G401.6 (cell line): ENCODE results near the gene CARNS1.

Experiments
- FAIRE-seq: peaks from 2 replicates; lab custom pipeline; 2012; peaks lifted over from hg19 to GRCh38; lab: Jason Lieb, UNC

CARNS1 gene, protein sequence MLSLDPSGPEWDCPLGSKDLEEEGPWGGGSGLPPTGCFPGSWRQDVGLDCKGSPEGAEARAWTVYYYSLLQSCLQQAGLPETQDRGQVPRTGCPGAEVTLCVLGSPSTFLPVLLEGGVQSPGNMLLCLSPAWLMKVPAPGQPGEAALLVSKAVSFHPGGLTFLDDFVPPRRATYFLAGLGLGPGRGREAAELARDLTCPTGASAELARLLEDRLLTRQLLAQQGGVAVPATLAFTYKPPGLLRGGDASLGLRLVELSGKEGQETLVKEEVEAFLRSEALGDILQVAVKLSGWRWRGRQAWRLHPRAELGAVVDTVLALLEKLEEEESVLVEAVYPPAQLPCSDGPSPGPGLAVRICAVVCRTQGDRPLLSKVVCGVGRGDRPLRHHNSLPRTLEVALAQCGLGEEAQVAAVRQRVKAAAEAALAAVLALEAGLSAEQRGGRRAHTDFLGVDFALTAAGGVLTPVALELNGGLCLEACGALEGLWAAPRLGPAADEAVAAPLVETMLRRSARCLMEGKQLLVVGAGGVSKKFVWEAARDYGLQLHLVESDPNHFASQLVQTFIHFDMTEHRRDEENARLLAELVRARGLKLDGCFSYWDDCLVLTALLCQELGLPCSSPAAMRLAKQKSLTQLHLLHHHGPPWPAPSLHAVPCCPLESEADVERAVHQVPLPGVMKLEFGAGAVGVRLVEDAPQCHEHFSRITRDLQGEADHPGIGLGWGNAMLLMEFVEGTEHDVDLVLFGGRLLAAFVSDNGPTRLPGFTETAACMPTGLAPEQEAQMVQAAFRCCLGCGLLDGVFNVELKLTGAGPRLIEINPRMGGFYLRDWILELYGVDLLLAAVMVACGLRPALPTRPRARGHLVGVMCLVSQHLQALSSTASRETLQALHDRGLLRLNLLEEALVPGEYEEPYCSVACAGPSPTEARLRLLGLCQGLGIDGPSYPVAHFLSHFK

DNA sequence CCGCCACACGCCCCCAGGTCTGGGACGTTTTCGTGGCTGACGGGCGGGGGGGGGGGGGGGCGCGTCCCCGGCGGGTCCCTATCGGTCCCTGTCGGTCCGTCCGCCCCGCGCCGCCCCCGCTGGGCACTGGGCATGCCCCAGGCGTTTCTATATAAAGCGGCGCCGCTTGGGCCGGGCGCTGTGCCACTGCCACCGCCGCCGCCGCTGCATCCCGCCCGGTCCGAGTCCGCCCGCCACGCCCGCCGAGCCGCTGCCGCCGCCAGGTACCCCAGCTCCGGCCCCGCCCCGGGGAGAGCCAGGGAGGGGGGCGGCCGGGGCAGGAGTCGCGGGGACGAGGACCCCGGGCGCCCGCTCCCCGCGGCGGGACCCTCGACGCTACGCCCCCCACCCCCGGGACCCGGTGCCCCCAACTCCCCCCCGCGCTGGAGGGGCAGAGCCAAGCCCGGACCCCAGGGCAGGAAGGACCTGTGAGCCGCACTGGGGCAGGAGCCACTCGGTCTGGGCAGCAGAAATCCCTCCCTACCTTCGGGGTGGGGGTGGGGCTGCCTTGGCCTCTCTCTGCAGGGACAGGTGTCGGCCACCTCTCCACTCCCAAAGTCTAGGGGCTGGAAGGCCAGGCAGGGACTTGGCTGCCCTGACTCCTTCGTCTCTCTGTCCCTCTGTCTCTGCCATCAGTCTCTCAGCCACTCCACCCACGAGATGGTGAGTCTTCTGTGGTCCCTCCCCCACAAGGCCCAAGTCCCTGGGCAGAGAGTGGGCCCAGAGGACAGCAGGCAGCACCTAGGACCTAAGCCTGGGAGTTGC, at the start of gene CARNS1:
CARNS1 (plus strand) TSS at position 178 of the 804 bp plus-strand sequence; CDS start at position 700, 522 bp downstream.
- no peak for FAIRE-seq

DNA sequence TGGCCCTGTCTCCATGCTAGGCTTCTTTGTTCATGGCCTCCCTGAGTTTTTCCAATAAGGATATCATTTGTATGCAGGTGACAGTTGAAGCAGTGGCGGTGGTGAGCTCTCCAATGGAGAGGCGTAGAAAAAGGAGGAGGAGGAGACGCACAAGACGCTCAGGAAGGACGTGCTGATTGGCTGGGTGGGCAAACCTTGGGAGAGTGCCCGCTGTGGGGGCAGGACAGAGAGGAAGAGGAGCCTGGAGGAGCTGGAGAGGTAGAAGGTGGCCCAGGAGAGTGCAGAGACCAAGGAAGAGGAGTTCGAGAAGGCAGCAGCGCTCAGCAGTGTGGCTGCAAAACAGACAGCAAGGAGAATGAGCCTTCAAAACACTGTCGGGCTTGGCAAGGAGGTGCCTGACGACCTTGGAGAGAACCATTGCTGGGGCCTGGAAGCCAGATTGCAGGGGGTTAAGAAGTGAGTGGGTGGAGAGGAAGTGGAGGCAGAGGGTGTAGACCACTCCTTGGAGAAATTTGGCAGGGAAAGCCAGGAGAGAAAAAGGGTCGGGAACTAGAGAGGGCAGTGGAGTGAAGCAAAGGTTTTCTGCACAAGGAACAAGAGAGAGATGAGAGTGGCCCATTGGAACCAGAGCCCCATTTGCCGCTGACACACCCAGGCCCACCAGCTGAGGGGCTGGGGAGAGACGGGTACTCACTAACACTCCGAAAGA, 49.6 kb upstream of the CARNS1 start:
- FAIRE-seq = no peak

DNA sequence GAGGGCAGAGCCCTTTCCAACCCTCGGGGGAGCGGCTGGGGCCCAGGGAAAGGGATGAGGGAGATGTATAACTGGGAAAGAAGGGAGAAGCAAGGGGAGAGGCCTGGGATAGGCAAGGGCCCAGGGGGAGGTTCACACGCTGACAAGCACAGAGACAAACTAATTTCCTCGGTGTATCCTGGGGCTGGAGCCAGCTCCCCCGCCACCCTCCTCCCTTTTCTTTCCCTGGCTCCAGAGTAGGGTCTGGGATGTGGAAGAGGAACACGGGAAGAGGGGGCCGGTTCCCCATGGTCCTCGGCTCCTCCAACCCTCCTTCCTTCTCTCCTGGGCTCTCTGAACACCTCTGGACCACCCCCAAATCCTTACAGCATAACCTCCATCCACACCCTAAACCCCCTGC, 48.9 kb upstream of the CARNS1 start:
- no peak for FAIRE-seq

DNA sequence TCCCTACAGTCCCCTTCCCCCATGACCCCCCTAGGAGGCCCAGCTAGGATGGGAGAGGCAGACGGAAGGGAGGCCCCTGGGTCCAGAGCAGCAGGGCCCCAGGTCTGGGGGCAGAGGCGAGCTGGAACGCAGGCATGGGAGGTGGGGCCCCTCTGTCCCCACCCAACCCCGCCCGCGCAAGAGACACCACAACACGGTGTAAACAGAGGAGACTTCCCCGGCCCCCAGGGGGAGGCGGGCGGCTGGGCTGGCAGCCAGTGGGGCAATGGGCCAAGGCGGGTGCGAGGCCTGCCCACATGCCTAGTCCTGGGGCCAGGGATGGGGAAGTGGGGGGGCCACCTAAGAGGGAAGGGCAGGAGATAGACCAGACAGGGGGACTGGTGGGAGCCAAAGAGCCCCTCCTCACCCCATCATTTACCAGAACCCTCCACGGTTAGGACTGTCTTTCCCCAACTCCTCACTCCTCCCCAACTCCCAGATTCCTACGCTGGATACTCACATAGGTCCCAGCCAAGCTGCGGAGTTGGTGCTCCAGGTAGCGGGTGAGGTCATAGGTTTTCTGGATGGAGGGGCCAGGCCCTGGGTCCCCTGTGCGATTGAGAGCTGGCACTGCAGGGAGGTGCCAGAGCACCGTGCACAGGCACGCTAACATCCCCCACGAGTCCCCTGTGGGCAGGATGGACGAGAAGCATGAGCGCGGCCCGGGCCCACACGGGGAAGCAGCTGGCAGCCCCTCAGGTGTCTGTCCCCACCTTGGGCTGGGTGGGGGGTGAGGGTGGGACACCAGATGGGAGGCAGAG, 48.3 kb upstream of the CARNS1 start:
- no peak for FAIRE-seq

DNA sequence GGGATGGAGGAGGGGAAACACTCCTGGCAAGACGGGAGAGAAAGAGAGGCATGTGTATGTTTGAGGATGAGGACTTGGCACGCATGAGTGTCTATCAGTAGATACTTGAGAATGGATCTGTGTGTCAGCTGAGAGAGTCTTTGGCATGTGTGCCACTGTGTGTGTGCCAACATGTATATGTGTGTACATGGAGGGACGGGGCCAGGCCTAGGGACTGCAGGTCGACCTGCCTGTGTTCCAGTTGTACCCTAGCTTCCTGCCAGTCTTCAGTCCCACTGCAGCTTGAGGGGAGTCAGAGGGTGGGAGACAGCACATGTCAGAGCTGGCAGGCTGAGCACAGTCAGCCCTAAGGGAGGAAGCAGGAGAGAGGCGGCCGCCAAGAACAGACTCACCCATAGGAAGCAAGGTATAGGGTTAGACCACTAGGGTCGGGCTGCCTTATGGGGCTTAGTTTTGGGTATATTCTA, 47.7 kb upstream of the CARNS1 start:
- FAIRE-seq = no peak

DNA sequence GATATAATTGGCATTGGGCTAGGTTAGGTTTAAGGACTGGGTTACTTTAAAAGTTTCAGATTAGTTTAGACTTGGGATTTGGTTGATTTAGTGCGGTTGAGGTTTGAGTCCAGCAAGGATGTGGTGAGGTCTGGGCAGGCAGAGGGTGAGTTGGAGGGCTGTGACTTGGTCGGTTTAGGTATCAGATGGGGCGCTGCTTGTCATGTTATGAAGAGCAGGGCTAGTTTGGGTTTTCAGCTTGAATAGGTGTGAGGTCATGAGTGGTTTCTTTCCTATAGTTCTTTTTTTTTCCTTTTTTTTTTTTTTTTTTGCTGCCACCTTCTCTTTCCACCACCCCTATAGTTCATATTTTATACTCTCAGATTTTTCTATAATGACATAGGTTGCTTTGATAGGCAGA, 46.9 kb upstream of the CARNS1 start:
- FAIRE-seq = no peak

DNA sequence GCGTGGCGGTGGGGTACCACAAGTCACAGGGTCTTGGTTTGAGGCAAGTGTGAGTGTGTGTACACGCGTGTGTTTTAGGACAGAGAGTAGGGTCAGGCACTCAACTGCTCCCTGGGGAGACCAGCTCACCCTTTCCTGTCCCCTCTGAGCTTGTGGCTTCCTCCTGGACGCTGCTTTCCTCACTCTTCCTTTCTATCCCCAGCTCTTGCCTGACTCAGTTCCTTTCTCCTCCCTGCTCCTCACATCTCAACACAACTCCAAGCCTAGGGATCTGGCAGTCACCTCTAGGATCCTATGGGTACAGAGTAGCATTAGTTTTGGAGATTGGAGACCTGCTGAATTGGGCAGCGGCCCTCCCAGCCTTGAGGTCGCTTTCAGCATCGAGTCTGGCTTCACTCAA, 46.2 kb upstream of the CARNS1 start:
- FAIRE-seq = no peak

DNA sequence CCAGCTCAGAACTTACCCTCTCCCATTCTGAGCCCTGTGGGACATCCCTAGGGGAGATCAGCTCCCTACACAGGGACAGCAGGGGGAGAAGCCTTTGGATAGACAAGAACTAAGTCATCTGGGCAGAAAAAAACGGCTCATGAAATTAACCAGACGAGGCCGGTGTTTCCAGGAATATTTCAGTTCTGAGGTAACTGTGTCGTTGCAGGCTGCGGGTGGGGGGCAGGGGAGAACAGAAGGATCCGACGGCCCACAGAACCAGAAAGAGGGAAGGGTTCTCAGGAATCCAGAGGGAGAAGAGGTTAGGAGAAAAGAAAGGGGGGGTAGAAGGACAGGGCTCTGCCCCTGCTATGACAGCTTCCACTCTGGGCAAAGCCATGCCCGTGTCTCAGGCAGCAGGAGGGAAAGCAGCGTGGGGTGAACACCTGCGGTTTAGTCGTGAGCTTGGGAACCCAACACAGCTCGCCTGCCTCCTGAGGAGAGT, 45.6 kb upstream of the CARNS1 start:
- no peak for FAIRE-seq

DNA sequence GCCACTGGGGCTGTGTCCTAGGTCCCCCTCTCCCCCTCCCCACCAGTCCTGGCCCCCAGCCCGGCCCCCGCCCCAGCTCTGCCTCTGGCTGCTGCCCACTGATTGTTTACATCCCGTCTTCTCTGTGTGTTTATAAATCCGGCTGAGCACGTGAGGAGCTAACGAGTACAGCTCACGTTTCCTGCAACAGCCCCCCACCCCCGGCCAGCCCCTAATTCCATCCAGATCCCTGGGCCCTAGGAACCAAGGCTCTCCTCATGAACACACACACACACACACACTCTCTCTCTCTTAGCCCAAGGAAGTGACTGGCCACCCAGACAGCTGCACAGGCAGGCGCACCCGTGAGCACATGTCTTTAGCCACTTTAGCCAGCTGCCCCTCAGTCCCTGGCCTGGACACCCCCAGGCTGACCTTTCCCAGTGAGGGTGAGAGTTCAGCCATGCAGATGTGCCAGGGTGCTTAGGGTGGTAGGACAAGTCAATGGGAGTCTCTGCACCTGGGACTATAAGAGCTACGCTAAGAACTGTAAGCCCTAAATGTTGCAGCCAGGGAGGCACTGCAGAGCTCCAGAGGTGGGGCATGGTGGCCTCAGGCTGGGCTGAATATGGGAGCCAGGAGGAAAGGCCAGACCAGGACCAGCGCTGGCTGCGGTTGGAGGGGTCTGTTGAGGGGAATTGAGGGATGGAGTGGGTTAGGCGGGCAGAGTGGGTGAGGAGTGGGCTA, 45.0 kb upstream of the CARNS1 start:
- FAIRE-seq = no peak

DNA sequence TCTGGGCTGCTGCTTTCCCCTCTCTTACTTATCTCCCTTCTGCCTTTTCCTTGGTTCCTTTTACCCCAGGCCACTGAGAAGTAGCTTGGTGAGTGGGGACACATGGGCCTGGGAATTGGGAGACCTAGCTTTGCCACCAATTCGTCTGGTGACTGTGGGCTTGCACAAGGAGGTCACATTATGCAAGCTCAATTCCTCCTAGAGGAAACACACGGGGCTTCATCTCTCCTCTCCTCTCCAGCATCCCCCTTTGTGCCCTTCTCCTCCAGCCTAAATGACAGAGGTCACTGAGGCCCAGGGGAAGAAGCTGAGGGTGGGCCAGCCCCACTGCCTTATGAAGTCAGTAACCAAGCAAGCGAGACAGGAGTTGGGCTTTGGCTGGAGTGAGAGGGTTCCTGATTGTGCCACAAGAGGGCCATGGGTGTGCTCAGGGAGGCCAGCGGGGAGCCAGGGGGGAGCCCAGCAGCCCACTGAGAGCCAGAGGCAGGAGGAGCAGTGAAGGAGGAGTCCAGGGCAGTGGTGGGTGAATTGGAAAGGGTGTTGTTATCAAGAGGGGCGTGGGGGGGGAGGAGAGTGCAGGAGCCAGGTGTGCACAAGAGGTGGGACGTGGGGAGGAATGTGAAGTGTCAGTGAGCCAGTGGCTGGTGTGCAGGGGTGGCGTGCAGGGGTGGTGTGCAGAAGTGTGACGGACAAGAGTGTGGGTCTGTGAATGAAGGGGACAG, 44.1 kb upstream of the CARNS1 start:
- no peak for FAIRE-seq

DNA sequence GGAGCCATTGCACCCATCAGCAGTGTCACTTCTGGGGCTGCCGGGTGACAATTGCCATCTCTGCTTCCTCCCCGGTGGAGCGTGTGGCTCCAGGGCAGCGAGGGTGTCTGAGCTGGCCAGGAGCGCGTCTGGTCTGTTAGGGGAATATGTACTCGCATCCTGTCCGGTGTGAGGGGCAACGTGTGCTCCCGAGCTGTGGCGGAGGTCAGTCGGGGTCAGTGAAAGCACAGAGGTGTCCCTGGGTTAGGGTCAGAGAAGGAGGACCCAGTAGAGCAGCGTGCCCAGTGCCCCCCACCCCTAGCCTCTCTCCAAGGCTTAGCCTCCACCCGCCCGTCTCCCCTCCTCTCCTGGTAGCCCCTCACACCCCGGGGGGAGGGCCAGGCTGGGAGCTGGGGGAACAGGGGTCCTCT, 43.6 kb upstream of the CARNS1 start:
- no peak for FAIRE-seq

DNA sequence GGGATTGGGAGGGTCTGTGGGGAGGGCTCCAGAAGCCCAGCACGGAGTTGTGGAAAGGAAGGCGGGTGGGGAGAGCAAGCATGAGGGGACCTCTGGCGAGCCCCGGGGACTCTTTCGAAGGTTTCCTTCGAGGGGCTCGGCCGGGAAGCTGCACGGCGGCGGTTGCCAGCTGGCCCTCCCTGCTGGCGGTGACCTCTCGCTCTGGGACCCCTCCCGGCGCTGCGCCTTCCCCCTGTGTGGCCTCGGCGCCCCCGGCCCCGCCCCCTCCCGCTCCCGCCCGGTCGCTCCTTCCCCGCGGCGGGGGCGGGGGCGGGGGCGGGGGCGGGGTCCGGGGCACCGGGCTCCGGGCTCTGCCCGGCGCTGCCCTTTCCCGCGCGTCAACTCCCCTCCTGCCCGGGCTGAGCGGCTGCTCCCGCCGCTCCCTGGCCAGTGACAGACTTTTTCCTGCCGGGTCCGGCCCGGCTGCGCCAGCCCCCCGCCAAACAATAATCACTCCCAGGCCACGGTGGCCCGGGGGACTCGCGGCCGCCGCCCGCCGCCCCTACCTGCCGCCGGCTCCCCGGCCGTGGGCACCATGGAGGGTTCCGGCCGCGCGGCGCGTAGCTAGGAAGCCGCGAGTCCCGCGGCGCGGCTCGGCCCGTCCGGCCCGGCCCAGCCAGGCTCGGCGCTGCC, 43.0 kb upstream of the CARNS1 start:
- FAIRE-seq = no peak

DNA sequence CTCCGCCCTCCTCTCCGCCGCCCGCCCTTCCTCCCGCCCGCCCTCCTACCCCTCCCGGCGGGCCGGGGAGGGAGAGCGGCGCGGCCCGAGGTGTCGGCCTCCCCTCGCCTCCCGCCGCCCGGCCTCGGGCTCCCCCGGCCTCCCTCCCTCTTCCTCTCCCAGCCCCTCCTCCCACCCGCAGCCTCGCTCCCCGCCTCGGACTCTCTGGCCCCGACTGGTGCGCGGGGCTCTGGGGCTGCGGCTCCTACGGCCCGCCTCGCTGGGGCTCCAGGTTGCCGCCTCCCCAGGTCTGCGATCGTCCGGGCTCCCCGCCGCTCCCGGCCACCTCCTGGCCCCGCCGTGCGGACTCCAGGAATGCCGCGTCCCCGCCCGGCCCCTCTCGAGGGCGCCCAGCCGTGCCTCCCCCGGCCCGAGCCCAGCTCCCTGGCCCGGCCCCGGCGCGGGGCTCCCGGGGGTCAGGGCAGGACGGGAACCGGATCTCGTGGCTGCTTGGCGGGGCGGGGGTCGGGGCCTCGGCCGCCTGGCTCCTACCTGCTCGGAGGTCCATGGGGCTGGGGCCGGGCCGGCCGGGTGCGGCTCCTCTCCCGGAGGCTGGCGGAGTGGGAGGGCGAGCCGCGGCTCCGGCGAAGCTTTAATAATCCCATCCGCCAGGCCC, 42.4 kb upstream of the CARNS1 start, which contains the start of gene CLCF1:
CLCF1 (minus strand) TSS at position 606 of the 655 bp plus-strand sequence; CDS start at position 547, 59 bp downstream.
- no peak for FAIRE-seq

DNA sequence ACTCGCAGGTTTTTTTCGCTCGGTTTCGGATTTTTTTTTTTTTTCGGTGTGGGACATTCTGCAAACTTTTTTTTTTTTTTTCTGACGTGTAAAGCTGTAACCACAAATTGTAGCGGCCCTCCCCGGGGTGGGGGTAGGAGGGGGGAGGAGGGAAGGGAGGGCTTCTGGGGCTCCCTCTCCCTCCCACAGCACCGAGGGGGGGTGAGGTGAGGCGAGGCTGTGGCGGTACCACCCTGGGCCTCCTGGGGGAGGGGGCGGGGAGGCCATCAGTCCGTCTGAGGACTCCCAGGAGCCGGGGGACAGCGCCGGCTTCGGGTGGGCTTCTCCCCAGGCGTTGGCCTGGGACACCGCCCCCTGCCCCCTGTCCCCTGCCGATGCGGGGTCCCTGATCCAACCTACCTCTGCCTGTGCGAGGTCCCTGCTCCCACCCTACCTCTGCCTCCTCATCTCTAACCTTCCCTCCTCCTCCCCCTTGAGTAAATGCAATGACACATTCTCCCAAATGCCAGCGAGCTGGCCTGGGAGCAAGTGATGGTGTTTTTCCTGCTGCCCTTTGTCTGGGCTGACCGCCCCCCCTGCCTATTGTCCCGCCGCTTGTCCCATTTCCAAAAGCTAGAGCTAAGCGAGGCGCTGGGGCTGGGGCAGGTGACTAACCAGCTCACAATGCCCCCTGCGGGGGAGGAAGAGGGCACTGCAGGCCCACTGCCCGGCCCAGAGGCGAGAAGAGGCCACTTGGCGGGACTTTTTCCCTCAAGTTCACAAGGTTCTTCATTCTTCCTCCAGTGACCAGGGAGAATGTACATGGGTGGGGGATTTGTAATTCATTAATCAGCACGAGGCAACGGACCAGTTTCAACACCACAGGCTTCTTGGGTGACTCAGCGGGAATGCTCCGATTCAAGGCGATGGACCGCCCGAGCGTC, 41.6 kb upstream of the CARNS1 start:
- FAIRE-seq = peak; percentile 91

DNA sequence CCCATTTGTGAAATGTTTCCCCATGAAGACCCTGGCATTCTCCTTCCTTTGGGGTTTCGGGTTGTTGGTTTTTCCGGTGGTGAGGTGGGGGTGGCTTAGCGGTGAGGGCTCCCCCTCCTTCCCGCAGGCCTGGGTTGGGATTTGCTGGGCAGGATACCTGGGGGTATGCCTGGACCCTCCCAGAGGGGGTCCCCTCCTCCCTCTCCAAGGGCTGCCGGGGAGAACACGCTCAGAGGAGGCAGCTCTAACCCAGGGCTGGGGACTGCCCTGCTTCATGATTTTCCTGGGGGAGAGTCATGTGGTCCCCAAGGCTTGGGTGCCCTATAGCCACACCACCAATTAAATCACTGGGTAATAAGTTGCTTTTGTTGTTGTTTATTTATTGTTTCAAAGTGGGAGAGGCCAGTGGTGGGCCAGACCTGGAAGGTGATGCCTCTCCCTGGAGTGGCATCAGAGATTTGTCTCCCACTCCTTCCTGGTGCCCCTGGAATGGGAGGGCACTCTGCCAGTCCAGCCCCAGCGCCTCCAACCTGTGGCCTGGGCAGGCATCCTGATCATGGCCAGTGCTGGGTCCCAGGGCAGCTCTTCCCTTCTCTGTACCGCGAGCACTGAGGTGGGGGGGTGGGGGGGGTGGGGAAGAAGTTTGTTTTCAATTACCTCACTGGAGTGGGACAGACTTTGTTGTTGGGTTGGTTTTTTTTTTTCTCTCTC, 40.8 kb upstream of the CARNS1 start:
- FAIRE-seq = peak; percentile 6
